NCI-H1694 treated with DMSO at 0.1 percent for 48 hours (cell line): Measurements from ENCODE around the gene RAB20.
"Not testable (repeated sequence)": the region's sequence is repeated elsewhere in the genome, so short reads cannot be mapped to it uniquely, and the experiment has no call there.

Experiments used
- DNase-seq: peaks from one replicate; lab custom pipeline; 2025; lab: John Stamatoyannopoulos, UW

Gene RAB20

DNA sequence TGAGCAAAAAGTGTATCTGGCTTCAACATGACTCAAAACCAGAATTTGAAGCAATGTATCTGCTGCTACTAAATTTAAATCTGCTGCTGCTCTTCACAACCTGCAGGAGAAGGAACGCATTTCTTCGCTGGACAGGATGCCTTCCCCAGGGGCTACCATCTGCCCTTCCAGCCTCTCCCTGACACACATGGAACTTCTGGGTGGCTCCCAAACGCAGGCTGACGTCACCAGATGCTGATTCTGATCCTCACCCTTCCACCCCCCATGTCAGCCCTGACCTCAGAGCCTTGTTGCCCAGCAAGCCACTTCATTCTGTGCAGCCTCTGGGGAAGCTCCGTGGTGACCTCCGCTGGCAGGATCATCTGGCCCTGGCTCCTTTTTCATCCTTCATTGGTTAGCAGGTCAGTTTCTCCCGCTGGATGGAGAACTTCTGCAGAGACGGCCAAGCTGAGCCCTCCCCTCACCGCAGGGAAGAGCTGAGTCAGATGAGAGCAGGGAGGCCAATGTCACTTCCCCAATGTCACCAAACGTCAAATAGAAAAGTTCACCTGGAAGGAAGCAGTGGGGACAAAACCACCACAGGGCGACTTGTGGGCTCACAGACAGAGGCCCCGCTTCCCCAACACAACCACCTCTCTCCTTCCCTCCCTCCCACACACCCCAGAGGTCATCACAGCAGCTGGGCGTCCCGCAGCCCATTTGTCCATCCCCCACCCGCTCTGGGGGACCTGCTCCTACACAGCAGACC lies 14.0 kb upstream of the RAB20 start:
- no peak for DNase-seq

DNA sequence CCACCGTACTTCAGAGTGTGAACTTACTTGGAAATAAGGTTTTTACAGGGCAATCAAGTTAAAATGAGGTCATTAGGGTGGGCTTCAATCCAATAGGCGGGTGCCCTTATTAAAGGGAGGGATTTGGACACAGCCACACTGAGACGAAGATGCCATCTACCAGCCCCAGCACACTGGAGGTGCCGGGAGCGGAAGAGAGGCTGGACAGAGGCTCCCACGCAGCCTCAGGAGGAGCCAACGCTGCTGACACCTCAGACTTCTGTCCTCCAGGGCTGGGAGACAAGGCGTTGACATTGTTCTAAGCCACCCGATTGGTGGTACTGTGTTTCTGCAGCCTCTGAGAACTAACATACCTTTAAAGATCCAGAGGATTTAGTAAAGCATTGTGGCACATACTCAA lies 12.6 kb upstream of the RAB20 start:
- no peak for DNase-seq

DNA sequence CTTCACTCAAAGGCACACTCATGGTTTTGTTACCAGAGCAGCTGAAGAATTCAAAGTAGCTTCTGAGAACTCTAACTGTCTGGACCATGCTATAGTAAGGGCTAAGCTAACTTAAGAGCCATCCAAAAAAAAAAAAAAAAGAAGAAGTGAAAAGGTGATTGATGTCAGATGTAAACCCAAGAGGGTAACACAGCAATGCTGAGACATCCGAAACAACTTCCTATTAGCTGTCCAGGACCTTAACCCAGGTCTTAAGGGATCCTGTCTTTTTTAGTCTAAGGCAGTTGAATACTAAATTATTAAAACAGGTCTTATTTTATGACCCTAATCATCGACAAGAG lies 11.2 kb upstream of the RAB20 start:
- no peak for DNase-seq

DNA sequence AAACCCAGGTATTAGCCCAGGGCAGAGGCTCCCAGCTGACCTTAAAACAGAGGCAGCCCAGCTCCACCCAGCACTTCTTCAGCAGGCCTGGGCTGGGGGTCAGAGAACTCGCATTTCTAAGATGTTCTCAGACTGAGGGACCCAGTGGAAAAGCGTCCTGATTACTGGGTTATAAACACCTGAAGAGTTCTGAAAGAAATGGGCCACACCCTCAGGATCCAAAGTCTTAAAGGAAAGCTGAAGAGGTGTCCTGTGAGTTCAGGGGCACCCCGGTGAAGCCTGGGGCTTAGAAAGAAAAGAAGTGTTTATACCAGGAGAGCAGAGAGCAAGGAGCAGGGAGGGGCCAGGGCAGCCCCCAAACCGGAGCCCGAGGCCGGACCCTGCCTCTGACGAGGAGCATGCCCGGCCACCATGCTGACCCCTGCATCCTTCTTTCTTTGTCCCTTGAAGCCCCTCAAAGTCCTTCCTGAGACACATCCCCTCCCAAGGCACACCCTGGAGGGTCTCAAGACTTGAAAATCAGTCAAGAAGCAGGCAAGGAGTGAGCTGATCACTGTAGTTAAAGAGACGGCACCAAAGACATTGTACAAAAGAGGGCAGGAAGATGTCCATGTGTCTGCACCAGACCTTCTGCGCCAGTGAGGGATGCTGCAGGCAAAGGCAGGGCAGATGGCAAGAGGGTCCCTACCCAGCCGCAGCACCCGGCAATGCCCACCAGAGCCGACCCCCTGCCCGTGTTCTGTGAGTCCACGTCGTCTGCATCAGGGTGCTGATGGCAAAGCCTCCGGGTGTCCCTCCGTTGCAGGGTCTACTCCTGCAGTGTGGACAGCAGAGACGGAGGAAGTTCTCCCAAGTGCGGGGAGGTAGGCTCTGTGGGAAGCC lies 10.6 kb upstream of the RAB20 start:
- DNase-seq = no peak

DNA sequence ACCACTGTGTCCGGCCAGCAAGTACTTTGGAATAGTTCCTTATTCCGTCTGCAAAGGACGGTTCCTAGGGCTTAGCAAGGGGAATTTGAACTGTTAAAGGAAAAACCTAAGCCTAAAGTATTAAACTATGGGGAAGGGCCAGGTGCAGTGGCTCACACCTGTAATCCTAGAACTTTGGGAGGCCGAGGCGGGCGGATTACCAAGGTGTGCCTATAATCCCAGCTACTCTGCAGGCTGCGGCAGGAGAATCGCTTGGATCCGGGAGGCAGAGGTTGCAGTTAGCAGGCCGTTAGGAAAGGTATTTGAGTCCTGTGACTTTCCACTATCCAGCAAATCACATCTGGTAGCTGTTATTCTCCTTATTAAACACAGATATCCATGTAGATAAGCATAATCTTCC lies 9.4 kb upstream of the RAB20 start:
- no peak for DNase-seq

DNA sequence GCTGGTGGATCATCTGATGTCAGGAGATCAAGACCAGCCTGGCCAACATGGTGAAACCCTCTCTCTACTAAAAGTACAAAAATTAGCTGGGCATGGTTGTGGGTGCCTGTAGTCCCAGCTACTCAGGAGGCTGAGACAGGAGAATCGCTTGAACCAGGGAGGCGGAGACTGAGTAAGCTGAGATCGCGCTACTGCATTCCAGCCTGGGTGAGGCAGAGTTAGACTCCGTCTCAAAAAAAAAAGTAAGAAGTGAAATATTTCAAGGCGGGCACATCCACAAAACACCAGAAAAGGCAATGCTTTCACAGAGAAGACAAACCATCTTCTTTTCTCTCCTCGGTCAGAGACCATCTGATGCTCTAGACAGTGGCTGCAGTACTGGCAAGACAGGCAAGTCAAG lies 8.4 kb upstream of the RAB20 start:
- DNase-seq = not testable (repeated sequence)

DNA sequence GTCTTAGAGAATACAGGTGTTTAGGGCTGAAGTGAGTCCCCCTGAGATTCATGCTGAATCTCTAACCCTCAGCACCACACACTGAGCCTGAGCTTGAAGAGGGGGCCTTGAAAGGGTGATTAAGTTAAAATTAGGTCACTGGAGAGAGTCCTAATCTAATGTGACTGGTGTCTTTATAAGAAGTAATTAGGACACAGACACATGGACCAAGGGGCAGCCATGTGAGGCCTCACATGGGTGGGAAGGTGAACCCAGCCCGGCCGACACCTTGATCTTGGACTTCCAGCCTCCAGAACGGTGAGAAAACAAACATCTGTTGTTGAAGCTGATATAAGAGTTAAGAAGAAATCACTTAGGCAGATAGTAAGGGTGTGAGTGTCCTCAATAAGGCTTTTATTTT lies 7.1 kb upstream of the RAB20 start:
- no peak for DNase-seq

DNA sequence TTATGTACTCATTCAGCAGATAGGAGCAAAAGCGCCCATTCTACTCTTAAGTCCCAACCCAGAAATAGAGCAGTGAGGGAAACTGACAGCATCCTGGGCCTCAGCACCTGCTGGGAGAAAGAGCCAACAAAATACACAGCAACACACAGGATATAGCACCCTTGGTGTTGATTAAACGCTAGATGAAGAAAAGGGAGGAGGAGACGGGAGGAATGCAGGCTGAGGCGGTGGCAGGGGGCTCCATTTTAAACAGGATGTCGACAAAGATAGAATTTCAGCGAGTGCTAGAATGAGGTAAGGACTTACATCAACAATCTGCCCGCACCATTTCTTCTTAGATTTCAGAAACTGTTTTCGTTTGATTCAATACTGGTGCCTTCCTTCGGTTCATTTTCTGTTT lies 4.6 kb upstream of the RAB20 start:
- DNase-seq = no peak

DNA sequence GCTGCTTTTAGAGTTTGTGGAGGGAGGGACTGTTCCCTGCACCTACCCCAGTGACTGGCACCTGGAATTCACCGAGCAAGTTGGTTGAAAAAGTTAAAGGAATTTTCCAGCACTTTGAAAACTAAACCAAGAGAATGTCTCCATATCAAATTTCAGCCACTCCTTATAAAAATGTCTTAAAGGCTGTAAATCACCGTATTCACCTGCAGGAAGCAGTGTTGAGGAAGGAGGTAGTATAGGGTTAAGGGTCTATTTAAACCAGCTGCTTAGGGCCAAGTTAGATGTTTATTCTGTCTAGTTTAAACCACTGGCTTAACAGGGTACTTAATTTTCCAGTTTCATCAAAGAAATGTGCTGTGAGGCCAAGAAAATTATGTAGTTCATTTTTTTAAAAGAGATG lies 3.8 kb upstream of the RAB20 start:
- no peak for DNase-seq

DNA sequence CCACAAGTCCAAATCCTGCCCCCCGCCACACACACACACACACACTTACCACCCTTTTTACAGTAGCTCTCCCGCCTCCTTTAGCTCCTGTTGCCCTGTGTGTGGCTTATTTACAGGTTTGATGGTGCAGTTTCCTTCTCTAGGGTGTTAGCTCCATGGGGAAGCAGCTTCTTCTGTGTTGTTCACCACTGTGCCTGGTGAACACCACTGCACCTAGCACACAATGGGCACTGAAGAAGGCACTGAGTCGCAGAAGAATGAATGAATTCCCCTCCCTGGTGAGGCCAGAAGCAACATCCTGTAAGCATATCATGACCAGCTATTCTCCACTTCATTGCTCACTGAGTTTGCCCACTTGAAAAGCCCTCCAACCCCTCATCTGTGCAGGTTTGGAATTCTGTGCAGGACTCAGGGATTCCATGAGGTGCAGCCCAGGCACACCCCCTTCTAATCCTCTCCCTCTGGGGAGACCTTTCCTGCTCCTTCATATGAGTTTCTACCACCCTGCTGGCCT lies 3.0 kb upstream of the RAB20 start:
- no peak for DNase-seq

DNA sequence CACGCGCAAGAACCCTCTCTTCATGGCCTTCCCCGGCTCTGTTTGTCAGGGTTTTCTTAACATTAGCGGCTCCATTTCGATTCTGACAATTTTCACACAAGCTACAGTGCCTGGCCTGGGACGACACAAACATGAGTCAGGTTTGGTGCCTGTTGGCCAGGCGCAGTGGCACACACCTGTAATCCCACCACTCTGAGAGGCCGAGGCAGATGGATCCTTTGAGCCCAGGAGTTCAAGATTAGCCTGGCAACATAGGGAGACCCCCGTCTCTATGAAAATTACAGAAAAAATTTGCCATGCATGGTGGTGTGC lies 1.9 kb upstream of the RAB20 start:
- DNase-seq = no peak

DNA sequence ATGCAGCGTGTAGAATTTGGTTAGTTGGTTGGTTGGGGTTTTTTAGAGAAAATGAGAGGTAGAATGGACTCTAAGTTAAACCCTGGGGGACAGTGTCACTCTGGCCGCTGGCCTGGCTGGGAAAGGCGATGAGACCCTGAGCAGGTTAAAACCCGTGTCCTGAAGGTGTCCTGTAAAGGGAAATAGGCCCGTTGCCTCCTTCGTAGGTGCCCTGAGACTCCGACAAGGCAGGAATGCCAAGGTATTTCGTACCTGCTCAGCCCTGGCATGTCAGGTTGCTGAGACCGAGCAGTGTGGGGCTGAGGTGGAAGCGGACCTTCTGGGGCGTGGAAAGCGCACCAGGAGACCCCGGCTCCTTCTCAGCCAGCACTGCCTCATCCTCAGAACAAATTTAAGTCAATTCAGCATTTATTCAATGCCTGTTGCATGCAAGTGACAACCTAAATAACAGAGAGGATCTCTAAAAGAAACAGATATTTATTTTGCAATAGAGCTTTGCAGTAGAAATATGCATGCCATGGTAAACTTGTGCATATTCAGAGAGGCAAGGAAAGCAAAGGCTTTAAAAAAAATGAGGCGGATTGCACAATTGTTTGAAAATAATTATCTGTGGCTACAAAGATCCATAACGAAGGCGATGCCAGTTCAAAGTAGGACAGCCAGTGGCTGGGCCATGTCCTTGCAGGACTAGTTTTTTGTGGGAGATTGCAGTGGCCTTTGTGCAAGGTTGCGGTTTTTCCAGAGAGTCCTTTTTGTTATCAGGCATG lies 1.4 kb upstream of the RAB20 start:
- DNase-seq = no peak

DNA sequence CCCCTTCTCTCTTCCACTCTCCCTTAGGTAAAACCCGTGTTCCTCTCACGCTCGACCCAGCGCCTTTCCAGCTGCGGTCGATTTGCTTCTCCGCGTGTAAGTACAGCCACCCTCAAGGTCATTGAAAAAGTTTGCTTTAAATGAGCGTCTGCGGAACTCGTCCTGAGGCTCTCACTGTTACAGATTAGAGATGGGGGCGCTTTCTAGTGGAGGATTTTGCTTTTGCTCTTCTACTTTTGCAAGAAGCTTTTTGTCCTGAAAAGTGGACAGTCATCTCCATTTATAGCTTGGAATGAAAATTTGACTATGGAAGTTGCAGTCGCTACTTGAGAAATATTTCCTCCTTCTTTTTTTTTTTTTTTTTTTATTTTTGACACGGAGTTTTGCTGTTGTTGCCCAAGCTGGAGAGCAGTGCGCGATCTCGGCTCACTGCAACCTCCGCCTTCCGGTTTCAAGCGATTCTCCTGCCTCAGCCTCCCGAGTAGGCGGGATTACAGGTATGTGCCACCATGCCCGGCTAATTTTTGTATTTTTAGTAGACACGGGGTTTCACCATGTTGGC lies 595 bp upstream of the RAB20 start:
- DNase-seq = no peak

DNA sequence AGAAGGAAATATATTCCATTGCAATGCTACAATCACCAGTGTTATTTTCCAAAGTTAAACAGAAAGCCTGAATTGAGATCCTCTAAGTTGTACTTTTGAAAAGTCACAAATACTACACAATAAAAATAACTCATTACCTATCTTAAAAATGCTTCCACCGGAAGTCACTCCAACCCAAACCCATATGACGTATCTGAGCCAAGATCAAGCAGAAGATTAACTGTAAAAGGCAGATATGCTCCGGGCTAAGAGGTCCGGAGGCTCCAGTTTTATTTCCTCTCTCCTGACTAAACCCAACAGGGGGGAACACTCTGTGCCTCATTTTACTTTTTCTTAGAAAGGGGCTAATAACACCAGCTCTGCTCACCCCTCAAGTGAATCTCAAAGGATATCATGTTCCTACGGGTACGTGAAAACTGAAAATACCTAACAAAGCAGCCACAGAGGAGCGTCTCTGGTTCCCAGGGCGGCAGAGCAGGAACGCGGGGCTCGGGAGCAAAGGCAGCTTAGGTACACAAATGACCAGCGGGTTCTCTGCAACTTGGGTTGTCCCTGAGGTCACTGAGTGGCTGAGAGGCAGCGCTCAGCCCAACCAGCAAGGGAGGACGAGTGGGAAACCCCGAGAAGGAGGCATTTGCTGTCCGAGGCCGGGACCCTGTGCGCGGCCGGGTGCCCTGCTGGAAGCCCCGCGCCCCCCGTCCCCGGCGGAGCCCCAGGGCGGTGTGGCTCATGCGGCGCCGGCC lies 750 bp downstream of the RAB20 start:
- DNase-seq = no peak

DNA sequence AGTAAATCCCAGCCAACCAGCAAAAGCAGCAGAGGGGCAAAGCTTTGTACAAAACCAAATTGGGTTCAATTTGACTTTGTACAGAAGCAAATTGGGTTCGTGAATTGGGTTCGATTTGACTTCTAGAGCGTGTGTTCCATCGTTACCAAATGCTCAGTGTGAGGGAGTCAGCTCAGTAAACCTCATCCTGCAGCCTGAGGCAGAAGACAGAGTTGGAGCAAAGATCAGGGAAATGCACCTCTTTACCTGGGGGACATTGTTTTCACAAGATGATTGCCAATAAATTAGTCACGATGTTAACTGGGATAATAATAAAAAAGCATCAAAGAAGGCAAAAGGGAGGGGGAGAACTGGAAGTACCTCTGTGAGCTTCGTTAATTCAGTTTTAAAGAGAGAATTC lies 1.5 kb downstream of the RAB20 start:
- no peak for DNase-seq

DNA sequence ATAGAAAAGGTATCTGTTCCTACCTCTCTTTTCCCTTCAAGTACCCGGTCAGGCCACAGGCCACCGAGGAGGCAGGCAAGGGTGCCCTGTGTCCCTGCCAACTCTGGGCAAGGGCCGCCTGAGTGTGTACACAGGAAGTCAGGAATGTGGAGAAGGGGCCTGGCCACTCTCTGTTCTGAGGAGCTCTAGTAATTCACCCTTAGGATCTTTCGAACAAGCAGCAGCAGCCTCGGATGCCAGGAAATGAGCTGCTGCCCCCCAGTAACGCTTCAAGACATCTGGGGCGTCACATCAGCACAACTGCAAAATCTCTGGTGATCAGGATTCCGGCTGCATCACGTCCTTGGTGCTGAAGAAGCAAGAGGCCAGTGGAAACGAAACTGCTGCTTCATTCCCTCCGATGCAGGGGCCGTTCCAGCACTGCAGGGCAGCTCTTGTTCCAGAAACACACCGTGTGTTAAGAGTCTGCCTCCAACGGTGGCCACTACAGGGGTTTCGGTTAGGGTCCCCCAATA lies 2.0 kb downstream of the RAB20 start:
- no peak for DNase-seq

DNA sequence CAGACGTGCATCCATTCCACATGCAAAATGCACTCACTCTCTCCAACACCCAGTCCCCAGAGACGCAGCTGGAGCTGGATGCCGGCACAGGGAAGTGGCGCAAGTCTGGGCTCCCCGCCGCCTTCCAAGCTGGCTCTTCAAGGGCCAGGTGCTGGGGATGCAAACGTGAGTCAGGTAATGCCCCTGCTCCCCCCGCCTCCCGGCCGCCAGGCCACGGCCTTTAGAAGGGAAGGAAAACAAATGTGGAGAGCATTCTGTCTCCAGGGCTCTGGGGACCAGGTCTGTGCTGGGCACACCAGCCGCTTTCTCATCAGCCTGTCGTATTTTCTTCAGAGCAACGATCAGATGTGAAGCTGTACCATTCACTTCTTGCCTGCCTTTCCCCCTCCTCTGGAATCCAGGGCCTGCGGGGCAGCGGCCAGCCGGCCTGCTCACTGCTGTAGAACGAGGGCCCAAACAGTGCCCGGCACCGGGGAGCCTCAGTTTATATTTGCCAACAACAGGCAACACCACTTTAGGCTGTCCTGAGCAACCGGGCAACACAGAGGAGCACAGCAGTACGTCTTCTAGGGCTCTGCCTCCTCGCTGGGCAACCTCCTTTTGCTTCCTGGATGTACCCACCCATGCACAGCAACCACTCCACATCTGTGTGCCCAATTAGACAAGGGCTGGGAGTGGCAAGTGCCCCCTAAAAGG lies 3.8 kb downstream of the RAB20 start:
- no peak for DNase-seq

DNA sequence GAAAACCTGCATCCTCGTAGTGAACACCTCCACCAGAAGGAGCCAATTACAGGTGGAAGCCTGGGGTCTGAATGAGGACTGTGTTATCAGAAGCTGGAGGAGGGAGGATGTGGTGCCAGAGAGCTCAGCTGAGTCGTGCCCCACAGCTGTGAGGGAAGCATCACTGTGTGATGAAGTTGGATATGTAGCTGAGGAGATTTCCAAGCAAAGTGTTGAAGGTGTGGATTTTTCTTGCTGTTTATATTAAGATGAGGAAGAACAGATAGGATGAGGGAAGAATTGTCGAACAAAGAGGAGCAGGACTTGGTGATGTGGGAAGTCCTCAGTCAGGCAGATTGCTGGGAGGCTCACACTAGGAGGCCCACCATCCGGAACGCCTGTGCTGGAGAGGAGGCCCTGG lies 4.4 kb downstream of the RAB20 start:
- DNase-seq = no peak

DNA sequence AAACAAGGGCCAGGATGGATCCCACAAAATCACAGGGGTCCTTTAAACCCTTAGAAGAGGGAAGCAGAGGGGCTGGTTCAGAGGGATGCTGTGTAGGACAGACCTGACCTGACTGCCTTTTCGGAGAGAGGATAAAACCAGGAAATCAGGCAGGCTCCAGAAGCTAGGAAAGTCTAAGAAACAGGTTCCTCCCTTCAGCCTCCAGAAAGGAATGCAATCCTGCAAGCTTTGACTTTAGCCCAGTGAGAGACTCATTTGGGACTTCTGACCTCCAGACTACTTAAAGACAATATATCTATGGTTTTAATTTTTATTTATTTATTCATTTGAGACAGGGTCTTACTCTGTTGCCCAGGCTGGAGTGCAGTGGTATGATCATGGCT lies 5.3 kb downstream of the RAB20 start:
- no peak for DNase-seq

DNA sequence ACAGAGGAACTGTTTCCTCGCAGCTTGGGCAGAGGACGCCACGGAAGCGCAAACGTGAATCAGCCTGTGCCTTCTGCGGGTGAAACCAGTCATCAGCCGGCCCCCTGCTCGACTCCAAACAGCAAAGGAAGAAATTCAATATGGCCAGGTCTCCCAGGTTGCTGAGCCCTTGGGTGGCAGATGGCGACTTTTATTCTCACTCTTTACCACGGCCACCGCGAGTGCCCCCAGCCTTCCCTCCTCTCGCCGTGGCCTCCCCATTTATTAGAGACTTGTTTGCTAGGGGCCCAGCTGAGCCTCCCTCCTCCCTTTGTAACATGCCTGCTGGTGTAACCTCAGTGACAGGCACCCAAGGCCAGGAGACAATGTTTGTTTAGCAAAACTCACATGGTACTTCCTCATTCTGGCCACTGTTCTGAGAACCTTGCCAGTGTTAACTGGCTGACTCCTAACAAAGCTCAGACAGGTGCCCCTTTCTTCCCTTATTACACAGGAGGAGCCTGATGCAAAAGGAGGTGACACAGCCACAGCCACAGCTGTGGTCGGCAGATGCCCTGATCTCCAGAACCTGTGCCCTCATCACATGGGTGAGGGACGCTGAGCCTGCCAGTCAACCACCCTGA lies 5.8 kb downstream of the RAB20 start:
- no peak for DNase-seq

DNA sequence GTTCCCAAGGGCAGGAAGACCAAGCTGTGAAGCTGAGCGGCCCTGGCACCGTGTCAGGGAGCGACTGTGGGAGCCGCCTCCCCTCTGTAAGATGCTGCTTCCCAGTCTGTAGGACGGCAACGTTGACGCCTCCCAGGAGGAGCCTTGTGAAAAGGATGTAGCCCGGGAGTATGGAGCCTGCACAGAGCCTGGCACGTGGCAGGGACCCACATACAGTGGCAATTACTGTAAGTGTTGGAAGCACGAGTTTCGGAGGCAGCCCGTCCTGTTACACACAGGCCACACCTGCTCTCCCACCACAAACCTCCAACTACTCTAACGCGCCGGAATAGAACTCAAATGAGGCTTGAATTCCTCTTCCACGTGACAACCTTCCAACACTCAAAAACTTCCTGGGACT lies 6.6 kb downstream of the RAB20 start:
- no peak for DNase-seq
